Ishikawa (cell line): ENCODE results near the gene RAC2.

ENCODE experiments used
- CEBPB ChIP-seq: IDR thresholded peaks from 2 replicates; pipeline ENCODE4 v1.6.1; 2012
- CREB1 ChIP-seq: IDR thresholded peaks from 2 replicates; pipeline ENCODE4 v1.6.1; 2012; ENCODE audit warnings: low read depth
- EGR1 ChIP-seq: IDR thresholded peaks from 2 replicates; pipeline ENCODE4 v1.6.1; 2012
- EP300 ChIP-seq: IDR thresholded peaks from 2 replicates; pipeline ENCODE4 v1.6.1; 2012; ENCODE audit warnings: borderline replicate concordance
- FOXM1 ChIP-seq: IDR thresholded peaks from 2 replicates; pipeline ENCODE4 v1.6.1; 2012; ENCODE audit warnings: low read depth, borderline replicate concordance
- MAX ChIP-seq: IDR thresholded peaks from 2 replicates; pipeline ENCODE4 v1.6.1; 2012
- NFIC ChIP-seq: IDR thresholded peaks from 2 replicates; pipeline ENCODE4 v1.6.1; 2012
- RAD21 ChIP-seq: IDR thresholded peaks from 2 replicates; pipeline ENCODE4 v1.6.1; 2012; ENCODE audit warnings: low read depth
- REST ChIP-seq: IDR thresholded peaks from 2 replicates; pipeline ENCODE4 v1.6.1; 2012; ENCODE audit warnings: low read depth, mild to moderate bottlenecking
- TAF1 ChIP-seq: IDR thresholded peaks from 2 replicates; pipeline ENCODE4 v1.6.1; 2012; ENCODE audit warnings: low read depth, mild to moderate bottlenecking
- TCF12 ChIP-seq: IDR thresholded peaks from 2 replicates; pipeline ENCODE4 v1.6.1; 2012; ENCODE audit warnings: low read depth
- TEAD4 ChIP-seq: IDR thresholded peaks from 2 replicates; pipeline ENCODE4 v1.6.1; 2012
- USF1 ChIP-seq: IDR thresholded peaks from 2 replicates; pipeline ENCODE4 v1.6.1; 2012
- YY1 ChIP-seq: IDR thresholded peaks from 2 replicates; pipeline ENCODE4 v1.6.1; 2012; ENCODE audit warnings: low read depth
- ZBTB7A ChIP-seq: IDR thresholded peaks from 2 replicates; pipeline ENCODE4 v1.6.1; 2012; ENCODE audit warnings: low read depth

Gene RAC2

GRCh38 chr22:37226514-37226913 is 17.6 kb downstream of the RAC2 start:
- TF ChIP-seq TAF1, result no peak
- TF ChIP-seq YY1, result no peak
- TF ChIP-seq EP300, result no peak
- TF ChIP-seq FOXM1, result no peak

- no peak for TF ChIP-seq RAD21
- no peak for TF ChIP-seq CREB1
- TF ChIP-seq MAX, result no peak
- no peak for TF ChIP-seq CEBPB
- no peak for TF ChIP-seq USF1
- no peak for TF ChIP-seq NFIC
- TF ChIP-seq ZBTB7A, result no peak
- TF ChIP-seq EGR1, result no peak
- TF ChIP-seq TCF12, result no peak
- TF ChIP-seq REST, result no peak
- no peak for TF ChIP-seq TEAD4
- no peak for TF ChIP-seq TAF1
- no peak for TF ChIP-seq YY1
- TF ChIP-seq FOXM1, result no peak
- no peak for TF ChIP-seq EP300
These were observed 18.0 kb downstream of the RAC2 start for GRCh38 chr22:37226087-37226486.

GRCh38 chr22:37225481-37225880 is 18.6 kb downstream of the RAC2 start:
- TF ChIP-seq TAF1 (no peak), RAD21 (peak; percentile 25; the same call in 1 of the 2 replicates)

- TF ChIP-seq CEBPB (no peak), TEAD4 (no peak), ZBTB7A (no peak), NFIC (no peak), RAD21 (no peak), EP300 (no peak), USF1 (no peak), EGR1 (no peak), FOXM1 (no peak), TCF12 (no peak), MAX (no peak), CREB1 (no peak), TAF1 (no peak), REST (no peak), YY1 (no peak)
These were observed 19.2 kb downstream of the RAC2 start for GRCh38 chr22:37224757-37225420.

- TF ChIP-seq NFIC (no peak), EGR1 (no peak), EP300 (no peak), RAD21 (no peak), ZBTB7A (no peak), MAX (no peak), USF1 (no peak), CEBPB (no peak), TAF1 (no peak)
These were observed 20.0 kb downstream of the RAC2 start for GRCh38 chr22:37223965-37224551.
